GM19351 (cell line): Measurements from ENCODE around the gene TMEM171.

Experiments used
- ATAC-seq: cut with Tn5 transposase; IDR thresholded peaks from one replicate; pipeline ENCODE4 v1.9.1; 2021; ENCODE audit warnings: mild to moderate bottlenecking, moderate library complexity; ENCODE audit not compliant: unreplicated experiment

TMEM171 gene, protein sequence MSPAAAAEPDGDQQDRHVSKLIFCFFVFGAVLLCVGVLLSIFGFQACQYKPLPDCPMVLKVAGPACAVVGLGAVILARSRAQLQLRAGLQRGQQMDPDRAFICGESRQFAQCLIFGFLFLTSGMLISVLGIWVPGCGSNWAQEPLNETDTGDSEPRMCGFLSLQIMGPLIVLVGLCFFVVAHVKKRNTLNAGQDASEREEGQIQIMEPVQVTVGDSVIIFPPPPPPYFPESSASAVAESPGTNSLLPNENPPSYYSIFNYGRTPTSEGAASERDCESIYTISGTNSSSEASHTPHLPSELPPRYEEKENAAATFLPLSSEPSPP

DNA sequence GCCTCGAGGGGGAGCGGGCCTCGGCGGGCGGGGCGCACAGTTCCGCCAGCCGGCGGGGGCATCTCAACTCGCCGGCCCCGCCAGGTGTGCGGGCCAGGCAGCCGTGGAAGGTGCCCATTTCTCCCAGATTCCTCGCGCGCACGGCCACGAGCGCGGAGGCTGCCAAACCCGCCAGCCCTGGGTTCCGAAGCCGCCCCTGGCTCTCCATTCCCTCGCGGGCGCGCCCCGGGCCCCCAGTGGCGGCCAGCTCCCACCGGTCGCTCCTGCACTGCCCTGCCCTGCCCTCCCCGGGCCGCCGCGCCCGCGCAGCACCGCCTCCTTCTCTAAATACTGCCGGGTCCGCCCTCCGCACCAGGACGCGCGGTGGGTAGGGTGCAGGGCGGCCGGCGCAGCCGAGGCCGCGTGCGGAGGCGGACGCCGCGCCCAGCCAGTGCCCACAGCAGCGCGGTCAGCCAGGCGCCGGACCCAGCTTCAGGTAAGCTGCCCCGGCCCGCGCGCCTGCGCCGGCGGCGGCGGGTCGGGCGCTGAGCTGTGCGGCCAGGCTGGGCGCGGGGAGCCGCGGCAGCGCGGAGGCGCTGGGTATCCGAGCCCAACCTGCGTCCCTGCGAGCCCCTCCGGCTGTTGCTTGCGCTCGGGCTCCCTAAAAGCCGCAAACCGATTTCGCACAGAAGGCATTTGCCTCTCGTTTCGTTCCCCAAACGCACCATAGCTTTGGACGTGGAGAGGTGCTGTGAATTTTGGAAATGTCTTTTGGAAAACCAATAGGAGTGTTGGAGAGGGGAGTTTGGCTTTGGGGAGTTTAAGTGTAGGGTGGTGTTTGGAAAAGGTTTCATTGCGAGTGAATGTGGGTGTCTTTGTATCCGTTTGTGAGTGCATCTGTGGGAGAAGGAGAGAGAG is at the start of gene TMEM171:
TSS of gene TMEM171 (plus strand) at position 354 of the 897 bp plus-strand sequence. CDS start 2,799 bp downstream, outside the sequence.
- ATAC-seq: no peak

- no peak for ATAC-seq
Observed at GRCh38 chr5:73081093-73081492, 39.3 kb upstream of the TMEM171 start.

DNA sequence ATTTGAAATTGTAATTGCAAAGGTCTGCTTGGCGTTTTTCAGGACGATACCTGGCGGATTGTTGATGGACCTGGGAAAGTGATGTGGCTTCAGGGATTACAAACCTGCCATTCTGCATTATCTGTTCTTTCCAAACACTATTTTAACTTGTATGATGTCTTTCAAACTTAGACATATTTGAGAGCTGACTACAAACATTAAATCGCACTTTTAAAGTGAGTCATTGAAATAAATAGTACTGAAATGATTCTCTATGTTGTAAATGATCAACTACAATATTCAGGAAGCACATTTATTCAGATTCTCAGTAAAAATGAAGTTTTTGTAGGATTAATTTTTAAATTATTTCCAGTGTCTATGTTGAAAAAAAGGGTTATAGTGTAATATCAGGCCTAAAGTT is 32.3 kb upstream of the TMEM171 start:
- no peak for ATAC-seq

DNA sequence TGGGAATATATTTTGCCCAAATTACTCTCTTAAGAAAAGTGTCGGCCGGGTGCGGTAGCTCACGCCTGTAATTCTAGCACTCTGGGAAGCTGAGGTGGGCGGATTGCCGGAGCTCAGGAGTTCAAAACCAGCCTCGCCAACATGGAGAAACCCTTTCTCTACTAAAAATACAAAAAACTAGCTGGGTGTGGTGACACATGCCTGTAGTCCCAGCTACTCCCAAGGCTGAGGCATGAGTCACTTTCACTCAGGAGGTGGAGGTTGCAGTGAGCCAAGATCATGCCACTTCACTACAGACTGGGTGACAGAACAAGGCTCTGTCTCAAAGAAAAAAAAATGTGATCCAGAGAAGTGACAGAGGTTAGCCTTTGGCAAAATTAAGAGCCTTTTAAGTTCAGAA is 26.4 kb upstream of the TMEM171 start:
- ATAC-seq: no peak

GRCh38 chr5:73094415-73094814 is 26.0 kb upstream of the TMEM171 start:
- ATAC-seq: no peak

- ATAC-seq: no peak
Observed at GRCh38 chr5:73095564-73096238, 24.7 kb upstream of the TMEM171 start.

DNA sequence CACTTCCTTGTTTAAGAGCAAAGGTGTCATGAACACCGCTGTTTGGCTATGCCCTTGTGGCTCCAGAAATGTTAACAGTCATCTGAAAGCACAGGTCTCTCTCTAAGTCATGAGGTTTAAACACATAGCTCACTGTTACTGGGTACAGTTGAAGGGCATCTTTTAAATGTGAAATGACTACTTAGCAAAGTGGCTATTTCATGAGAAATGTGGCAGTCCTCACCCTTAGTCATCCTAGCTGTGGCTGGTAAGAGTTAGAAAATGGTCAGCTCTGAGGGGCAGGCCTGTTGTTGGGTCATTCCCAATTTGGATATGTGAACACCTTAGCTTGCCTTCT is 24.2 kb upstream of the TMEM171 start:
- no peak for ATAC-seq

GRCh38 chr5:73097740-73098139 is 22.6 kb upstream of the TMEM171 start:
- no peak for ATAC-seq

- ATAC-seq: no peak
Observed at GRCh38 chr5:73100109-73100508, 20.3 kb upstream of the TMEM171 start.

GRCh38 chr5:73103870-73104299 is 16.5 kb upstream of the TMEM171 start:
- no peak for ATAC-seq

DNA sequence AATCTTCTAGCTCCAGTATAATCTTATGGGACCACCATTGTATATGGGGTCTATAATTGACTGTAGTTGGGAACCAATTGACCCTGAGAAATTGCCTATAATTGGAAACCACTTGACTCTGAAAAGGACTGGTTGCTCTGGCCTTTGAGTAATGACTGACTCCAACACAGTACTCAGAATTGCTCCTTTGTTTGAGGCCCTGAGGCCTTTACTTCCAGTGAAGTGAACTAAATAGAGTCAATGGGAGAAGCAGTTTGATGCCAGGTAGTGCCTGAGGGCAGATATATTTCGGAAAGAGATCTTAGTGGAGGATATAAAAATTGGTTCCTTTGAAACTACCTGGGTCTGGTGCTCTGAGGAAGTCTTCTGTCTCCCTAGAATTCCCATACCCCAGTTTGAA is 16.0 kb upstream of the TMEM171 start:
- ATAC-seq: no peak

GRCh38 chr5:73106335-73106734 is 14.0 kb upstream of the TMEM171 start:
- ATAC-seq: no peak

GRCh38 chr5:73110190-73110589 is 10.2 kb upstream of the TMEM171 start:
- no peak for ATAC-seq

GRCh38 chr5:73111536-73111935 is 8.8 kb upstream of the TMEM171 start:
- ATAC-seq: no peak

DNA sequence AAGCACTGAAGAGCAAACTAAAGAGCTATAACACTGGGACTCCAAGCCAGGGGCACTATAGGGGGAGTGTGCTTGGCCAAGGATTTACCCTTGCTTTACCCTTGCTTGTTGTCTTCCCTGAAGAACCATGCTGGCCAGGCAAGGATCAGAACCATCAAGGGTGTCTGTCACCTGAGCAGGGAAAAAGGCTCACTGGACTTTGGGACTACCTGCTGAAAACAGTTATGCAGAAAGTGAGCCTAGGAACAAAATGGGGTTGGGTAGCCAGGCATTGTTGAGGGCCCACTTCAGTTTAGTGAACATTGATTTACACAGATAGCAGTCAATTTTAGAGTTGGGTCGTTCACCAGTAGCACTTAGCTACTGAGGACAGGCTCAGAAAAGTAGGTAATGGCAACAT is 8.0 kb upstream of the TMEM171 start:
- no peak for ATAC-seq

DNA sequence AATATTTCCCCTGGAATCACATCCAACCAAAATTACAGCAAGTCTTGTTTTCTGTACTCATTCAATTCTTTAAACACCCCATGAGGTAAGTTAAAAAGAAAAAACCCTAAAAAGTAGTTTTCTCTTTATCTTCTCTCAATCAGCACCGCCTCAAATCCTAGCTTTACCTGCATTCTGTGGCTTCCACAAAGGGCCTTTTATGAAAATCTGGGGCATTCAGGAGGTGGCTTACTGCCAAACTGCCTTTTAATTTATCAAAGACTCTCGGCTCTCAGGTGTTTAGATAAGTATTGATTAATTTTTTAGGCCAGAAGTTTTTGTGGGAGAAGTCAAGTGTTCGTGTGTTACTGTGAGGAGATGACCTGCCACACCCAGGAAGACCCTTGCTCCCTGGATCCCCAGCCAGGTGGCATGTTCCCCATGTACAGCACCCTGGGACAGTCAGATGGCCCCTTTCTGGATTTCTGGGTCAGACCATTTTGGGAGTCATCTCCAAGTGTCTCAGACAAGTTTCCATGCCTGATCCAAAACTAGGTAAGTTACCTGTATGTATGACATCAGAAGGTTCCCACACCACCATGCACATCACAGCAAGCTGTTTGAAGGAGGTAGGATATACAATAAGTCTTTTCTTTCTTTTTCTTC is 6.2 kb upstream of the TMEM171 start:
- ATAC-seq: no peak

DNA sequence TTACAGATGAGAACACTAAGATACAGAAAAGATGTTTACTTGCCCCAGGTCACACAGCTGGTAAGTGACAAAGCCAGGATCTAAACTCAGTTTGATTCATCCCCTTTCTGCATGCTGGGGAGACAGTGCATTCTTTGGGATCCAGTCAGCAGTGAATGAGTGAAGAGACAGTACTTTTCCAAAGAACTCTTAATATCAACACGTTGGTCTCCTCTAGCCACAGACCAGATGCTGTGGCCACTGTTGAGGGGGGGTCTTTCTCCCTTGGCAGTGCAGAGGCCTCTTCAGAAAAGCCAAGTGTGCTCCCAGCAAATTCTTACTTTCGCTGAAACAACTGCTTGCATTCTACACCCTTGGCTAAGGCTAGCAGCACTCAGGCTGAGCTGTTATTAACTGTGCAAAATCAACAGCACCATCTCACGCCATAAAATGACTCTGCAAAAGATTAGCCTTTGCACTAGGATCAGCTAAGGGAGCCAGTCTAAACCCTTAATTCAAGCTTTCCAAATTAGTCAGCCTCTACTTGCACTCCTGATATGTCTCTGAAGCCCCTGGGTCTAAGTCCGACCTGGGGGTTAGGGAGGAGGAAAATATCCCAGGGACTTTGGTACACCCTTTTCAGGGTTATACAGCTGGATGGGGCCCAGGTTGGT is 4.8 kb upstream of the TMEM171 start:
- ATAC-seq: no peak

GRCh38 chr5:73116506-73116905 is 3.9 kb upstream of the TMEM171 start:
- ATAC-seq: no peak

DNA sequence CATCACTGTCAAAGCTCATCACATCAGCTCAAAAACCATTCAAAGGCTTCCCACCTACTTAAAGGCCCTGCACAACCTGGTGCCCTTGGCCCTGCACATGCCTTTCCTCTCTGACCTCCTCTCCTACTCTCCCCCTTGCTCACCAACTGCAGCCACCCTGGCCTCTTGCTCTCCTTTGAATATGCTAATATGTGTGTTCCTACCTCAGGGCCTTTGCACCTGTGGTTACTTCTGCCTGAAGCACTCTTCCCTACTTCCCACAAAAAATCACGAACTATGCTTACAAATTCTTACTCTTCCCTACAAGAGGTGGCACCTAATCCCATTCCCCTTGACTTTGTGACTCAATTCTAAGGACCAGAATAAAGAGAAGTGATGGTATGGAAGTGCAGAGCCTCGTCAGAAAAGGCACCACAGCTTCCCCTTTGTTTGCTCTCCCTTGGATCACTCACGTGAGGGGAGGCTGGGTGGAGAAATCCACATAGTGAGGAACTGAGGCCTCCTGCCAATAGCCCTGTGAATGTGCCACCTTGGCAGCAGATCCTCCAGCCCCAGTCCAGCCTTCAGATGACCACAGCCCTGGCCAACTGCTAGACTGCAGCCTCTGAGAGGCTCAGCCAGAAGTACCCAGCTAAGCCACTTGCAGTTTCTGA is 3.2 kb upstream of the TMEM171 start:
- no peak for ATAC-seq

- ATAC-seq: no peak
Observed at GRCh38 chr5:73118391-73118973, 1.9 kb upstream of the TMEM171 start.
